Left ventricle myocardium inferior (tissue), 1 donor: Measurements from ENCODE around the gene FAM9B. TPM values are rescaled to one million over a fixed set of nuclear protein-coding genes. Genes with fewer than 3 reads are reported as not detected.

ENCODE experiments used
- DNase-seq: peaks from one replicate; pipeline ENCODE4 v3.0.0-alpha.2; 2020
- H3K27ac ChIP-seq: fragments of 200-600 bp; replicated peaks from 2 replicates; pipeline ENCODE4 v1.8.0; 2021
- H3K27me3 ChIP-seq: fragments of 200-600 bp; 2 replicates; pipeline ENCODE4 v1.8.0; 2021; ENCODE audit warnings: low read depth
- H3K36me3 ChIP-seq: fragments of 200-600 bp; 2 replicates; pipeline ENCODE4 v1.8.0; 2021
- H3K4me1 ChIP-seq: fragments of 200-600 bp; 2 replicates; pipeline ENCODE4 v1.8.0; 2021
- H3K4me3 ChIP-seq: fragments of 200-600 bp; 2 replicates; pipeline ENCODE4 v1.8.0; 2021; ENCODE audit warnings: mild to moderate bottlenecking, moderate library complexity
- H3K9me3 ChIP-seq: fragments of 200-600 bp; replicated peaks from 2 replicates; pipeline ENCODE4 v1.8.0; 2021
- CTCF ChIP-seq: fragments of 200-600 bp; IDR thresholded peaks from 2 replicates; pipeline ENCODE4 v1.8.0; 2021; ENCODE audit warnings: antibody characterized with exemption, mild to moderate bottlenecking, borderline replicate concordance
- intact Hi-C: fragments of 100-400 bp; cut with micrococcal nuclease; formaldehyde crosslinking; loops from one replicate; pipeline ENCODE4 v1.11.0; 2022
- total RNA-seq: library from RNA; stranded (reverse); fragmentation: NEBNext Ultra II Directional; extraction: Animal tissue kit (Norgen Biotek cat#: 25700); gene quantifications from one replicate; pipeline ENCODE4 v1.2.1, GENCODE V29; 2021
- donor health status: DM: no; HTN: yes; CAD: no; lungs with severe emphysema.

The FAM9B gene
- total RNA-seq, 1 donor from 2014 or later = not detected

GRCh38 chrX:8981723-8982122, 52.2 kb downstream of the FAM9B start:
- DNase-seq = no peak
- no peak overlapping the region for H3K4me3 ChIP-seq
- intact Hi-C loops = no loop called here
- no peak overlapping the region for H3K27ac ChIP-seq
- H3K4me1 ChIP-seq = no peaks in the 10 kb centered on the region
- no peaks in the 10 kb centered on the region for H3K27me3 ChIP-seq
- no peaks in the 10 kb centered on the region for H3K36me3 ChIP-seq
- no peak for TF ChIP-seq CTCF
- H3K9me3 ChIP-seq = no peaks in the 10 kb centered on the region

- intact Hi-C loops = no loop called here
- H3K27me3 ChIP-seq = no peaks in the 10 kb centered on the region
- no peak for TF ChIP-seq CTCF
- no peak for DNase-seq
- no peaks in the 10 kb centered on the region for H3K9me3 ChIP-seq
- no peaks in the 10 kb centered on the region for H3K4me1 ChIP-seq
- no peak overlapping the region for H3K4me3 ChIP-seq
- no peak overlapping the region for H3K27ac ChIP-seq
- no peaks in the 10 kb centered on the region for H3K36me3 ChIP-seq
Measured at GRCh38 chrX:8980756-8981155, 53.2 kb downstream of the FAM9B start.

Other genes with a start within 250 kb of the FAM9B start
- gene FAM9A, start 232.7 kb downstream of the FAM9B start, total RNA-seq = not detected